HCT116 (cell line): ENCODE measurements around the gene MUC22.
"Not testable (repeated sequence)": the region's sequence is repeated elsewhere in the genome, so short reads cannot be mapped to it uniquely, and the experiment has no call there.

Source experiments
- ATF3 ChIP-seq: IDR thresholded peaks from 2 replicates; pipeline ENCODE4 v1.6.1; 2012
- CTCF ChIP-seq, 3 experiments: fragments of 200-600 bp in 1 of 3; sonication (generic) in 1 of 3; IDR thresholded peaks in 2 of 3; conservative IDR thresholded peaks in 1 of 3; 2 replicates each; pipeline ENCODE4 v1.5.1; 2012 to 2017; ENCODE audit warnings: low read depth in 2 of 3, low read length in 2 of 3, antibody characterized with exemption in 1 of 3, borderline replicate concordance in 1 of 3, control low read depth in 1 of 3, mild to moderate bottlenecking in 1 of 3, mixed read lengths in 1 of 3, mixed run types in 1 of 3, moderate library complexity in 1 of 3; ENCODE audit not compliant: insufficient read depth in 1 of 3
- ELF1 ChIP-seq: IDR thresholded peaks from 2 replicates; pipeline ENCODE4 v1.6.1; 2012; ENCODE audit warnings: low read depth, borderline replicate concordance
- EZH2 ChIP-seq: fragments of 200-600 bp; sonication (generic); IDR thresholded peaks from 2 replicates; pipeline ENCODE4 v1.6.1; 2017; ENCODE audit warnings: antibody characterized with exemption, mixed run types
- EZH2phosphoT487 ChIP-seq: fragments of 200-600 bp; IDR thresholded peaks from 2 replicates; pipeline ENCODE4 v1.6.1; 2018; ENCODE audit warnings: antibody characterized with exemption, borderline replicate concordance
- FOSL1 ChIP-seq: IDR thresholded peaks from 2 replicates; pipeline ENCODE4 v1.6.1; 2012; ENCODE audit warnings: low read depth
- JUND ChIP-seq: IDR thresholded peaks from 2 replicates; pipeline ENCODE4 v1.6.1; 2012
- POLR2A ChIP-seq: IDR thresholded peaks from 2 replicates; pipeline ENCODE4 v1.7.0; 2011; ENCODE audit warnings: borderline replicate concordance; ENCODE audit not compliant: insufficient read depth, insufficient read length; ENCODE audit errors: extremely low read depth
- POLR2AphosphoS5 ChIP-seq: IDR thresholded peaks from 2 replicates; pipeline ENCODE4 v1.6.1; 2011; ENCODE audit warnings: mild to moderate bottlenecking, low read depth, low read length, moderate library complexity
- REST ChIP-seq: IDR thresholded peaks from 2 replicates; pipeline ENCODE4 v1.6.1; 2012; ENCODE audit warnings: low read depth
- SP1 ChIP-seq: IDR thresholded peaks from 2 replicates; pipeline ENCODE4 v1.6.1; 2012; ENCODE audit warnings: low read depth
- SRF ChIP-seq: IDR thresholded peaks from 2 replicates; pipeline ENCODE4 v1.6.1; 2012; ENCODE audit warnings: low read depth

GRCh38 chr6:31053187-31053586, 42.9 kb downstream of the MUC22 start:
- TF ChIP-seq CTCF (IDR thresholded peaks at IDR 0.05 in 2 of 3, conservative IDR thresholded peaks at IDR 0.05 in 1 of 3; ENCODE audit: borderline replicate concordance in 1 of 3, insufficient read depth in 1 of 3, low read depth in 2 of 3, low read length in 2 of 3); POLR2A; EZH2; JUND; SRF; ATF3; POLR2AphosphoS5; SP1; REST; ELF1; EZH2phosphoT487; FOSL1: not testable (repeated sequence)
